Measurements from ENCODE around the gene ORMDL3.
"Not testable (repeated sequence)": the region's sequence is repeated elsewhere in the genome, so short reads cannot be mapped to it uniquely, and the experiment has no call there.

The ORMDL3 gene

GRCh38 chr17:39915559-39915958, 11.8 kb downstream of the ORMDL3 start:
- Histone ChIP-seq H3K9me3 (ENCODE audit: control insufficient read depth in 1 of 2, low read length in 2 of 2) (no peaks in the 10 kb centered on the region), H3K4me1 (ENCODE audit: control insufficient read depth in 1 of 2, insufficient read depth in 2 of 2, low read length in 2 of 2) (peaks cover 18 to 26% of the 10 kb centered on the region in 2 donors), H3K4me3 (ENCODE audit: low read depth in 1 of 2, low read length in 2 of 2) (peak overlapping the region in 1 of 2 donors; percentile 41), H3K36me3 (ENCODE audit: control insufficient read depth in 1 of 2, insufficient read depth in 2 of 2, low read length in 2 of 2) (peaks cover 10 to 40% of the 10 kb centered on the region in 2 donors), H3K27ac (ENCODE audit: low read depth, low read length) (no peak overlapping the region), H3K27me3 (ENCODE audit: control insufficient read depth in 1 of 2, insufficient read depth in 2 of 2, low read length in 2 of 2) (no peaks in the 10 kb centered on the region), H3K9ac (ENCODE audit: low read depth in 1 of 2, low read length in 2 of 2) (peak overlapping the region in 1 of 2 donors; percentile 5)

DNA sequence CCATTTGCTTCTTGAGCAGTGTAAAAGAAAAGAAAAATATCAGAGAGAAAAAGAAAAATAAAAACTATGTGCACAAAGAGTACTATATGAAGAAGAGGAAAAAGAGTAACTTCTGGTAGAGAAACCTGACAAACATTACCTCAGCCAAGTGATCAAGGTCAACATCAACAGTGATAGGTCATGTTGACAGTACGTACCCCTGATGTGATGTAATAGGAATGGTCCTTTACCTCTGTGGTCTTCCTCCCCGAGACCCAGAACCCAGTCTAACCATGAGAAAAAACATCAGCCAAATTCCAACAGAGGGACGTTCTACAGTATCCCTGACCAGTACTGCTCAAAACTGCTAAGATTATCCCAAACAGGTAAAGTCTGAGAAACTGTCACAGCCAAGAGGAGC, 13.4 kb downstream of the ORMDL3 start:
- no peaks in the 10 kb centered on the region for H3K27me3 ChIP-seq (ENCODE audit: control insufficient read depth in 1 of 2, insufficient read depth in 2 of 2, low read length in 2 of 2)
- H3K9ac ChIP-seq (ENCODE audit: low read depth in 1 of 2, low read length in 2 of 2) = no peak overlapping the region
- no peaks in the 10 kb centered on the region for H3K9me3 ChIP-seq (ENCODE audit: control insufficient read depth in 1 of 2, low read length in 2 of 2)
- no peak overlapping the region for H3K27ac ChIP-seq (ENCODE audit: low read depth, low read length)
- H3K4me3 ChIP-seq (ENCODE audit: low read depth in 1 of 2, low read length in 2 of 2) = no peak overlapping the region
- H3K4me1 ChIP-seq (ENCODE audit: control insufficient read depth in 1 of 2, insufficient read depth in 2 of 2, low read length in 2 of 2) = peaks cover 8 to 19% of the 10 kb centered on the region in 2 donors
- peaks cover 17 to 45% of the 10 kb centered on the region in 2 donors for H3K36me3 ChIP-seq (ENCODE audit: control insufficient read depth in 1 of 2, insufficient read depth in 2 of 2, low read length in 2 of 2)

GRCh38 chr17:39908789-39909352, 18.5 kb downstream of the ORMDL3 start:
- Histone ChIP-seq H3K27me3 (ENCODE audit: control insufficient read depth in 1 of 2, insufficient read depth in 2 of 2, low read length in 2 of 2) (no peaks in the 10 kb centered on the region), H3K9me3 (ENCODE audit: control insufficient read depth in 1 of 2, low read length in 2 of 2) (no peaks in the 10 kb centered on the region), H3K27ac (ENCODE audit: low read depth, low read length) (no peak overlapping the region), H3K36me3 (ENCODE audit: control insufficient read depth in 1 of 2, insufficient read depth in 2 of 2, low read length in 2 of 2) (peaks cover 31 to 79% of the 10 kb centered on the region in 2 donors), H3K9ac (ENCODE audit: low read depth in 1 of 2, low read length in 2 of 2) (no peak overlapping the region), H3K4me3 (ENCODE audit: low read depth in 1 of 2, low read length in 2 of 2) (no peak overlapping the region), H3K4me1 (ENCODE audit: control insufficient read depth in 1 of 2, insufficient read depth in 2 of 2, low read length in 2 of 2) (no peaks in the 10 kb centered on the region)

DNA sequence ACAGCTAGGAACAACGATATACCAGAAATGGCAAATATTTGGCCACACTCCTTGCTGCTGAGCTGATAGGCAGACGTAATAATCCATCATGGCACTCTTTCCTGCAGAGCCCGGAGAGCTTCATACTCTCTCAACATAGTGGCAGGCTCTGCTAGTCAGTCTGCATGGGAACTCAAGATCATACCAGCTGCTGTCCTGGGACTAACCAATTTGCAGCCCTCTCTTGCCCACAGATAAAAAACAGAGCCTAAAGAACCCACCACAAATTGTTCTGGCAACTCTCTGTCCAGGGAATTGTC, 22.5 kb downstream of the ORMDL3 start:
- H3K36me3 ChIP-seq (ENCODE audit: control insufficient read depth in 1 of 2, insufficient read depth in 2 of 2, low read length in 2 of 2) = peaks cover 32 to 55% of the 10 kb centered on the region in 2 donors
- H3K27me3 ChIP-seq (ENCODE audit: control insufficient read depth in 1 of 2, insufficient read depth in 2 of 2, low read length in 2 of 2) = no peaks in the 10 kb centered on the region
- no peak overlapping the region for H3K9ac ChIP-seq (ENCODE audit: low read depth in 1 of 2, low read length in 2 of 2)
- no peaks in the 10 kb centered on the region for H3K9me3 ChIP-seq (ENCODE audit: control insufficient read depth in 1 of 2, low read length in 2 of 2)
- no peak overlapping the region for H3K4me3 ChIP-seq (ENCODE audit: low read depth in 1 of 2, low read length in 2 of 2)
- H3K4me1 ChIP-seq (ENCODE audit: control insufficient read depth in 1 of 2, insufficient read depth in 2 of 2, low read length in 2 of 2) = no peaks in the 10 kb centered on the region
- H3K27ac ChIP-seq (ENCODE audit: low read depth, low read length) = no peak overlapping the region

DNA sequence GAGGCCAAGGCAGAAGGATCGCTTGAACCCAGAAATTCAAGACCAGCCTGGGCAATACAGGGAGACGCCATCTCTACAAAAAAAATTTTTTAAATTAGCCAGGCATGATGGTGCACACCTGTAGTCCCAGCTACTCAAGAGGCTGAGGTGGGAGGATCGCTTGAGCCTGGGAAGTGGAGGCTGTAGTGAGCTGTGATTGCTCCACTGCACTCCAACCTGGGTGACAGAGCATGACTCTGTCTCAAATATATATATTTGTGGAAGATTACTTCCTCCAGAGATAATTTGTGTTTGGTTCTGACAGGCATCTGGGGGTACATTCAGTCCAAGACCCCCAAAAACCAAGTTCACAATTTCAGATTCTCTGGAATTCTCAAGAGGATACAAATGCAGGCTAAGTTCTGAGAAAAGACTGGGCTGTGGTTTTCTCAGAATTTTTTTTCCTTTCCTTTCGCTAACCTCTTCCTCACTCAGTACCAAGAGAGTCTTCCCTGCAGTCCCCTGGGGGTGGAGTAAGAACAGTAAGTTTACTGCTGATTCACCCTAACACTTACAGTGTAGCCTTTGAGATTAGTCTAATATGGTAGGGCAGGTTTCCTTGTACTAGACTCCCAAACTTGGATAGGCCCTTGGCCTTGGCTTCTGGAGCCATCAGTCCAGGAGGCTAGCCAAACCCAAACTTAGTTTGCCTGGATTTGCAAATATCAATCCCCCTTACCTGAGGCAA, 24.1 kb downstream of the ORMDL3 start:
- H3K27me3 ChIP-seq (ENCODE audit: control insufficient read depth in 1 of 2, insufficient read depth in 2 of 2, low read length in 2 of 2) = no peaks in the 10 kb centered on the region
- H3K4me1 ChIP-seq (ENCODE audit: control insufficient read depth in 1 of 2, insufficient read depth in 2 of 2, low read length in 2 of 2) = no peaks in the 10 kb centered on the region
- no peaks in the 10 kb centered on the region for H3K9me3 ChIP-seq (ENCODE audit: control insufficient read depth in 1 of 2, low read length in 2 of 2)
- H3K27ac ChIP-seq (ENCODE audit: low read depth, low read length) = no peak overlapping the region
- H3K4me3 ChIP-seq (ENCODE audit: low read depth in 1 of 2, low read length in 2 of 2) = no peak overlapping the region
- peaks cover 21 to 39% of the 10 kb centered on the region in 2 donors for H3K36me3 ChIP-seq (ENCODE audit: control insufficient read depth in 1 of 2, insufficient read depth in 2 of 2, low read length in 2 of 2)
- no peak overlapping the region for H3K9ac ChIP-seq (ENCODE audit: low read depth in 1 of 2, low read length in 2 of 2)

GRCh38 chr17:39902027-39902426, 25.4 kb downstream of the ORMDL3 start:
- H3K9ac ChIP-seq (ENCODE audit: low read depth in 1 of 2, low read length in 2 of 2); H3K9me3 ChIP-seq (ENCODE audit: control insufficient read depth in 1 of 2, low read length in 2 of 2); H3K27me3 ChIP-seq (ENCODE audit: control insufficient read depth in 1 of 2, insufficient read depth in 2 of 2, low read length in 2 of 2); H3K27ac ChIP-seq (ENCODE audit: low read depth, low read length); H3K4me1 ChIP-seq (ENCODE audit: control insufficient read depth in 1 of 2, insufficient read depth in 2 of 2, low read length in 2 of 2); H3K4me3 ChIP-seq (ENCODE audit: low read depth in 1 of 2, low read length in 2 of 2): not testable (repeated sequence)
- peaks cover 17 to 31% of the 10 kb centered on the region in 2 donors for H3K36me3 ChIP-seq (ENCODE audit: control insufficient read depth in 1 of 2, insufficient read depth in 2 of 2, low read length in 2 of 2)

DNA sequence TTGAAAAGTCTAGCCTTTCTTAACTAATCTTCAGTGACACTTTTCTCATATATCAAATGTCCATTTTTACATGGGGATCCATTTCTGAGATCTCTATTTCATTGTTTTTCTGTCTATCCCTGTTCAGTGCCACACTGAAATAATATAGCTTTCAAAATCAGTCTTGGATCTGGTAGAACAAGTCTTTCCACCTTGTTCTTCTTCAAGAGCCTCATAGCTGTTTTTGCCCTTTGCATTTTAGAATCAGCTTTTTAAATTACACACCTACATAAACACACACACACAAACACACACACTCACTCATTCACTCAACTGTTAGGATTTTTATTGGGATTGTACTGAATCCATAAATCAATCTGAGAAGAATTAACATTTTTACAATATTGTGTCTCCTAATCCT, 28.2 kb downstream of the ORMDL3 start:
- Histone ChIP-seq H3K4me3 (ENCODE audit: low read depth in 1 of 2, low read length in 2 of 2) (no peak overlapping the region), H3K9ac (ENCODE audit: low read depth in 1 of 2, low read length in 2 of 2) (no peak overlapping the region), H3K9me3 (ENCODE audit: control insufficient read depth in 1 of 2, low read length in 2 of 2) (no peaks in the 10 kb centered on the region), H3K27me3 (ENCODE audit: control insufficient read depth in 1 of 2, insufficient read depth in 2 of 2, low read length in 2 of 2) (no peaks in the 10 kb centered on the region), H3K4me1 (ENCODE audit: control insufficient read depth in 1 of 2, insufficient read depth in 2 of 2, low read length in 2 of 2) (no peaks in the 10 kb centered on the region), H3K27ac (ENCODE audit: low read depth, low read length) (no peak overlapping the region), H3K36me3 (ENCODE audit: control insufficient read depth in 1 of 2, insufficient read depth in 2 of 2, low read length in 2 of 2) (peaks cover 6 to 7% of the 10 kb centered on the region in 2 donors)

DNA sequence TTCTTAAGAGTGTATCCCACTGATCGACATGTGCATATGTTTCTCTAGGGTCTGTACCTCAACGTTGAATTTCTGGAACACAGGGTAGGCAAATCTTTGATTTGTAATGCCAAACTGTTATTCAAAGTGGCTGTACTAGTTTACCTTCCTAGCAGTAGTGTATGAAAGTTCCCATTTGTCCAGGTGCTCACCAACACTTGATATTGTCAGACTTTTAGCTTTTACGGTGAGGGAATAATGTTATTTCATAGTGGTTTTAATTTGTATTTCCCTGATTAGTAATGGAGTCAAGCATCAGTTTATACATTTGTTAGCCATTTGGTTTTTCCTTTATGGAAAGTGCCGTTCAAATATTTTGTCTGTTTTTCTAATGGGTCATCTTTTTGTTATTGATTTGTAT, 29.3 kb downstream of the ORMDL3 start:
- no peak overlapping the region for H3K9ac ChIP-seq (ENCODE audit: low read depth in 1 of 2, low read length in 2 of 2)
- H3K27ac ChIP-seq (ENCODE audit: low read depth, low read length) = no peak overlapping the region
- H3K36me3 ChIP-seq (ENCODE audit: control insufficient read depth in 1 of 2, insufficient read depth in 2 of 2, low read length in 2 of 2) = no peaks in the 10 kb centered on the region
- H3K9me3 ChIP-seq (ENCODE audit: control insufficient read depth in 1 of 2, low read length in 2 of 2) = no peaks in the 10 kb centered on the region
- no peaks in the 10 kb centered on the region for H3K4me1 ChIP-seq (ENCODE audit: control insufficient read depth in 1 of 2, insufficient read depth in 2 of 2, low read length in 2 of 2)
- no peak overlapping the region for H3K4me3 ChIP-seq (ENCODE audit: low read depth in 1 of 2, low read length in 2 of 2)
- H3K27me3 ChIP-seq (ENCODE audit: control insufficient read depth in 1 of 2, insufficient read depth in 2 of 2, low read length in 2 of 2) = no peaks in the 10 kb centered on the region

DNA sequence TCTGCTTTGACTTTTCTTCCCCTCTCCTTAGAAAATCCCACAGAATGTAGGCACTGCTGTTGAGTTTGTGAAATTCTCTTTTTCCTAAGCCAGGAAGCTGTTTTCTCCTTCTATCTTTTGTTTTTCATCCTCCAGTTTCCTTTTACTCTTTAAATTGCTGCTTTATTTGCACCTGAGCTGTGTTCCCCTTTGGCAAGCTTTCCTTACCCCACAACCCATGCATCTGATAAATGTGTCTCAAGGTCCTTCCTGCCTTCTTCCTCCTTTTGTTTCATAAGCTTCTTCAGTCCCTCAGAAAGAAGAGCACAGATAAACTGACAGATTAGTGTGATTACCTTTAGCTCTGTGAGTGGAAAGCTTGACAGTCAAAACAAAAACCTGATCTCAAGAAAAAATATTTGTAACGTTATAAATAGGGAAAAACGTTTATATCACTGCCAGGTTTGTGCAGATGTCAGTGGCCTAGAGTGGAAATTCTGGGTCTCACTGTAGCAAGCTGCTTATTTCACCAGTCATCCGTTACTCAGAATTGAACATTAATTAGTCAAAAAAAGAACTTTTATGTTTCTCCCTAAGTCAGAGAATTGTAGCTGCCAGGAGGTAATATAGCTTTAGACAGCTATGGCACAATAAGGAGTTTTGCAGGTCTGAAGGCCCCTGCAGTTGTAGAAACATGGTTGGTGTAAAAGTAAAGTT, 32.6 kb downstream of the ORMDL3 start:
- Histone ChIP-seq H3K9ac (ENCODE audit: low read depth in 1 of 2, low read length in 2 of 2) (no peak overlapping the region), H3K36me3 (ENCODE audit: control insufficient read depth in 1 of 2, insufficient read depth in 2 of 2, low read length in 2 of 2) (no peaks in the 10 kb centered on the region), H3K4me1 (ENCODE audit: control insufficient read depth in 1 of 2, insufficient read depth in 2 of 2, low read length in 2 of 2) (no peaks in the 10 kb centered on the region), H3K9me3 (ENCODE audit: control insufficient read depth in 1 of 2, low read length in 2 of 2) (no peaks in the 10 kb centered on the region), H3K4me3 (ENCODE audit: low read depth in 1 of 2, low read length in 2 of 2) (no peak overlapping the region), H3K27me3 (ENCODE audit: control insufficient read depth in 1 of 2, insufficient read depth in 2 of 2, low read length in 2 of 2) (no peaks in the 10 kb centered on the region), H3K27ac (ENCODE audit: low read depth, low read length) (no peak overlapping the region)

GRCh38 chr17:39889200-39889599, 38.2 kb downstream of the ORMDL3 start:
- Histone ChIP-seq H3K9ac (ENCODE audit: low read depth in 1 of 2, low read length in 2 of 2) (no peak overlapping the region), H3K27ac (ENCODE audit: low read depth, low read length) (no peak overlapping the region), H3K4me1 (ENCODE audit: control insufficient read depth in 1 of 2, insufficient read depth in 2 of 2, low read length in 2 of 2) (no peaks in the 10 kb centered on the region), H3K27me3 (ENCODE audit: control insufficient read depth in 1 of 2, insufficient read depth in 2 of 2, low read length in 2 of 2) (no peaks in the 10 kb centered on the region), H3K4me3 (ENCODE audit: low read depth in 1 of 2, low read length in 2 of 2) (no peak overlapping the region), H3K36me3 (ENCODE audit: control insufficient read depth in 1 of 2, insufficient read depth in 2 of 2, low read length in 2 of 2) (no peaks in the 10 kb centered on the region), H3K9me3 (ENCODE audit: control insufficient read depth in 1 of 2, low read length in 2 of 2) (no peaks in the 10 kb centered on the region)

All from duodenal mucosa (tissue), 2 donors.